ENCODE data around the gene ZNF674. TPM values are rescaled to one million over a fixed set of nuclear protein-coding genes. Genes with fewer than 3 reads are reported as not detected.

ZNF674 gene
- total and polyA plus RNA-seq, 2 donors (not counting 3 experiments of a cell fraction or from before 2014, with no cell fraction given) = 2.5 to 6.7 TPM

DNA sequence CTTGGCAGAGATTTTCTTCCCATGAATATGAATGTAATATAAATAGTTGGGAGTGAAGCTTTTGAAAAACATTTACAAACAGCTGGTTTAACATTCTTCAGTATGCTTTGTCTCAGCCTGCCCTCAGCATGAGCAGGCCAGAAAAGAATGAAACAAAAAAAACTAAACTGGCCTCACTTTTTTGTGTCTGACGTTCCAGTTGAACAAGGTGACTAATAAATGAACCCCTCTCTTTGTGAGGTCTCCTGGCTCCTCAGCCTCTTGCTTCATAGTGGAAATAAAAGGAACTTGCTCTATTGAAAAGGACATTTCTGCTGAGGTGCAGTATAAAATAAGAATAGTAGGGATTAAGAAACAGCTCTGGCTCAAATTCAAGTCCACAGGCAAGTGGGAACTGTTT is 37.7 kb upstream of the ZNF674 start:
- Histone ChIP-seq H3K9ac (replicated peaks; ENCODE audit: extremely low read depth, insufficient read depth, low read length) (peak overlapping the region; percentile 42), H3K4me2 (ENCODE audit: insufficient read depth, low read length) (no peak overlapping the region), H3K9me1 (replicated peaks; ENCODE audit: control insufficient read depth, extremely low read depth, insufficient read depth, low read length) (no peaks in the 10 kb centered on the region), H3K27ac (ENCODE audit: insufficient read depth, low read depth, low read length) (peak overlapping the region; percentile 57), H3K27me3 (ENCODE audit: control insufficient read depth in 2 of 2, insufficient read depth in 2 of 2, low read length in 2 of 2) (no peaks in the 10 kb centered on the region), H3K9me3 (replicated peaks; ENCODE audit: control insufficient read depth, insufficient read depth, low read length) (no peaks in the 10 kb centered on the region), H4K20me1 (replicated peaks; ENCODE audit: control insufficient read depth, extremely low read depth, insufficient read depth, low read length) (no peaks in the 10 kb centered on the region), H2AFZ (ENCODE audit: low read depth, low read length) (no peak overlapping the region), H3K36me3 (ENCODE audit: control insufficient read depth in 2 of 2, extremely low read depth in 1 of 2, insufficient read depth in 2 of 2, low read length in 2 of 2) (no peaks in the 10 kb centered on the region), H3K79me2 (ENCODE audit: control insufficient read depth, insufficient read depth, low read length) (peaks cover 7% of the 10 kb centered on the region), H3K4me3 (replicated peaks in 1 of 3; ENCODE audit: insufficient read depth in 1 of 3, low read depth in 1 of 3, low read length in 3 of 3) (no peak overlapping the region), H3K4me1 (ENCODE audit: control insufficient read depth, extremely low read depth, insufficient read depth, low read length) (peaks cover 31% of the 10 kb centered on the region)
- ChIA-PET CTCF (interaction anchor here (0.9 to 1.3 kb wide), 4 partner anchors 9 to 59 kb away, joined by 3 to 4 read pairs (median 4); no protein-coding TSS in a partner anchor), POLR2A (no interaction called here)
- BruUV-seq (replicated peaks) = no TSS peak
- dilution Hi-C loops (cut with MboI; ENCODE audit: extremely low pct_ligation_motif_present, low sequenced_read_pairs) (no loop called here), intact Hi-C loops (cut with micrococcal nuclease) (no loop called here)
- DNase-seq (ENCODE audit: low read depth, low spot score) (peak; percentile 66), FAIRE-seq (peak; percentile 59)
- no peak for TF ChIP-seq MYC (IDR thresholded peaks at IDR 0.05; ENCODE audit: low read depth, low read length)
- TF ChIP-seq MAX (IDR thresholded peaks at IDR 0.05; ENCODE audit: insufficient read depth, insufficient read length) = no peak
- no peak for TF ChIP-seq POLR2AphosphoS5 (IDR thresholded peaks at IDR 0.05; ENCODE audit: insufficient read depth, low read depth, low read length)
- TF ChIP-seq FOS (IDR thresholded peaks at IDR 0.05; ENCODE audit: borderline replicate concordance, insufficient read depth, low read length) = no peak
- TF ChIP-seq CTCF (IDR thresholded peaks at IDR 0.05; ENCODE audit: extremely low read depth in 1 of 2, insufficient read depth in 1 of 2, low read depth in 1 of 2, low read length in 2 of 2) = no peak
- no peak for TF ChIP-seq POLR2A (IDR thresholded peaks at IDR 0.05; ENCODE audit: low read depth, low read length)
- no peak for TF ChIP-seq EZH2 (IDR thresholded peaks at IDR 0.05; ENCODE audit: borderline replicate concordance, low read depth, low read length, severe bottlenecking)
- no peak for TF ChIP-seq GATA2 (IDR thresholded peaks at IDR 0.05; ENCODE audit: insufficient read depth, insufficient read length, low read depth, low read length)
- TF ChIP-seq JUN (IDR thresholded peaks at IDR 0.05; ENCODE audit: borderline replicate concordance, insufficient read depth, insufficient read length, low read depth) = no peak

Measured in endothelial cell of umbilical vein (primary cell).